Immature natural killer cell (primary cell): Measurements from ENCODE around the gene CD63. TPM values are rescaled to one million over a fixed set of nuclear protein-coding genes. Genes with fewer than 3 reads are reported as not detected.
A peak's percentile ranks its signal among the peaks of the same experiment; 100 is the strongest.

Source experiments
- DNase-seq, 3 donors: peaks; one replicate each; pipeline ENCODE4 v3.0.0; 2022; ENCODE audit warnings: mixed read lengths in 1 of 3
- H3K27ac Mint-ChIP-seq, 6 donors: one replicate each; pipeline ENCODE4 v1.8.0; 2020; ENCODE audit warnings: mixed read lengths in 6 of 6, mild to moderate bottlenecking in 5 of 6, inconsistent platforms in 4 of 6, moderate library complexity in 3 of 6
- H3K27me3 Mint-ChIP-seq, 3 donors: one replicate each; pipeline ENCODE4 v1.8.0; 2020 to 2021; ENCODE audit warnings: low read depth in 3 of 3, mild to moderate bottlenecking in 3 of 3, mixed read lengths in 3 of 3, moderate library complexity in 3 of 3, inconsistent platforms in 1 of 3
- H3K36me3 Mint-ChIP-seq, 3 donors: one replicate each; pipeline ENCODE4 v1.8.0; 2020; ENCODE audit warnings: mixed read lengths in 3 of 3, inconsistent platforms in 2 of 3, mild to moderate bottlenecking in 2 of 3
- H3K4me1 Mint-ChIP-seq, 2 donors: one replicate each; pipeline ENCODE4 v1.8.0; 2020; ENCODE audit warnings: inconsistent platforms in 2 of 2, mild to moderate bottlenecking in 2 of 2, mixed read lengths in 2 of 2, moderate library complexity in 1 of 2
- H3K4me3 Mint-ChIP-seq, 5 donors: one replicate each; pipeline ENCODE4 v1.8.0; 2020; ENCODE audit warnings: mild to moderate bottlenecking in 5 of 5, mixed read lengths in 5 of 5, inconsistent platforms in 3 of 5, moderate library complexity in 3 of 5
- H3K9me3 Mint-ChIP-seq, 6 donors: one replicate each; pipeline ENCODE4 v1.8.0; 2020; ENCODE audit warnings: mild to moderate bottlenecking in 6 of 6, mixed read lengths in 6 of 6, inconsistent platforms in 4 of 6, moderate library complexity in 3 of 6
- polyA plus RNA-seq, 3 donors: library from polyadenylated mRNA; unstranded; fragments of 300-500 nt; fragmentation: Illumina TruSeq; gene quantifications; one replicate each; pipeline ENCODE4 v1.2.3, GENCODE V29; 2021

CD63 gene
- polyA plus RNA-seq, 3 donors from 2014 or later, result 1,258 to 1,754 (median 1,754) TPM

DNA sequence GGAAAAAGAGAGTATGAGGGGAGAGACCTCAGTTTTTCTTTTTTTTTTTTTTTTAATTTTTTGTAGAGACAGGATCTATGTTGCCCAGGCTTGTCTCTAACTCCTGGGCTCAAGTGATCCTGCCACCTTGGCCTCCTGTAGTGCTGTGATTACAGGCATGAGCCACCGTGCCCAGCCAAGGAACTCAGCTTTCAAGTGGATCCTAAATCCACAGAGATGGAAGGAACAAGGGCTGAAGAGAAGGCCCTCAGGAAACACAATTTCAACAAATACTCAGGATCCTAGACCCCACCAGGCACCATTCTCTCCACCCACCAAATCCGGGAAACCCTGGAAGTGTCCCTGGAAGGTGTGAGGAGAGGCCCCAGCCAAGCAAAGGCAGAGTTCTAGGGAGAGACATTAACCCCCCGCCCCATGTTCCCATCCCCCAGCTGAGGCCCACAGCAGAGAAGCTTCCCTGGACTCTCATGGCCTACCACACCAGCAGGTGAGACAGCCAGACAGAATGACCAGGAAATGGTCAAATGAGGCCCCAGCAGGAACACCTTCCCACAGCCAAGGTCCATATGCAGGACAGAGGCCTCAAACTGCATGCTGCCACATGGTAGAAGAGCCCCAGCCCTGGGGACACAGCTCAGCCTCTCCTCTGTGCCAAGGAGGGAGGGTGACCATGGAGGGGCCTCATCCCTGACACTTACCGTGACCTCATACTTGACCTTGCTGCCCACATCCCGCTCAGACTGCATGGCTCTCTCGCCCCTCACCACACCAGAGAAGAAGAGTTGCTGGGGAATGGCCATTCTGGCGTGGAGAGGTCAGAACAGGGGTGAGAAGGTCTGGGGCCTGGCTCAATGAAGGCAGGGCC lies 35.3 kb downstream of the CD63 start:
- no peaks in the 10 kb centered on the region for H3K4me1 Mint-ChIP-seq
- no peak for DNase-seq
- H3K27ac Mint-ChIP-seq, result no peak overlapping the region
- peaks cover 0 to 5% (median 0%) of the 10 kb centered on the region in 3 donors for H3K27me3 Mint-ChIP-seq
- peak overlapping the region in 1 of 5 donors; percentile 15 for H3K4me3 Mint-ChIP-seq
- H3K9me3 Mint-ChIP-seq, result no peaks in the 10 kb centered on the region
- H3K36me3 Mint-ChIP-seq, result no peaks in the 10 kb centered on the region

DNA sequence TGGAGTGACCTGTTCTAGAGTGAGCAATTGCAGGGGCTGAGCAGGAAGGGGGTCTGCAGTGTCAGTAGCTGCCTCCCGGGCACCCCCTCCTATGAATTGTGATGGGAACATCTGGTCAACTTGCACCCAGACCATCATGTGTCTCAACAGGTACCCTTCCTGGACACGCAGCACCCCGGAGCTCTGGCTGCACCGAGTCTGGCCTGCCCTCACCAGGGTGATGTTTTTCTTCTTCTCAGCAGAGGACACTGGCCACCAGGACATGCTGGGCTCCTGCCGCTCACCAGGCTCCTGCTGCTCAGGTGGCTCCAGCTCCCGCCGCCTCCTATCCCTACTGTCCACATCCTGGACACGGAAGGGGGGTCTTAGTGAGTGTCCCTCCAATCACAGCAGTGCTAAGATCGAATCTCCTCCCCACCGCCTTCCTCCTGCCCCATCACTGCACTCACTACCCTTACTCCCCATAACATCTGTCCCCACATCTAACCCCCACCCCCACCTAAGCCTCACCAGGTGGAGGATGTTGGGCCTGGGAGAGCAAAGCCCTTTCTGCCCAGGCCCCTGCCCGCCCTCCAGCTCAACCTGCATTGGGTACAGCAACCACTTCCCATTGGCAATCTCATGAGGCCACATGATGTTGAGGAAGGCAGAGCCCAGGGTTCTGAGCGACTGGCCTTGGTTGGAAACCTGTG lies 36.0 kb downstream of the CD63 start:
- Mint-ChIP-seq H3K4me3 (no peak overlapping the region), H3K27me3 (peaks cover 0 to 5% (median 0%) of the 10 kb centered on the region in 3 donors), H3K27ac (no peak overlapping the region), H3K4me1 (peaks cover 2% of the 10 kb centered on the region in 2 donors), H3K9me3 (no peaks in the 10 kb centered on the region), H3K36me3 (no peaks in the 10 kb centered on the region)
- DNase-seq, result no peak

DNA sequence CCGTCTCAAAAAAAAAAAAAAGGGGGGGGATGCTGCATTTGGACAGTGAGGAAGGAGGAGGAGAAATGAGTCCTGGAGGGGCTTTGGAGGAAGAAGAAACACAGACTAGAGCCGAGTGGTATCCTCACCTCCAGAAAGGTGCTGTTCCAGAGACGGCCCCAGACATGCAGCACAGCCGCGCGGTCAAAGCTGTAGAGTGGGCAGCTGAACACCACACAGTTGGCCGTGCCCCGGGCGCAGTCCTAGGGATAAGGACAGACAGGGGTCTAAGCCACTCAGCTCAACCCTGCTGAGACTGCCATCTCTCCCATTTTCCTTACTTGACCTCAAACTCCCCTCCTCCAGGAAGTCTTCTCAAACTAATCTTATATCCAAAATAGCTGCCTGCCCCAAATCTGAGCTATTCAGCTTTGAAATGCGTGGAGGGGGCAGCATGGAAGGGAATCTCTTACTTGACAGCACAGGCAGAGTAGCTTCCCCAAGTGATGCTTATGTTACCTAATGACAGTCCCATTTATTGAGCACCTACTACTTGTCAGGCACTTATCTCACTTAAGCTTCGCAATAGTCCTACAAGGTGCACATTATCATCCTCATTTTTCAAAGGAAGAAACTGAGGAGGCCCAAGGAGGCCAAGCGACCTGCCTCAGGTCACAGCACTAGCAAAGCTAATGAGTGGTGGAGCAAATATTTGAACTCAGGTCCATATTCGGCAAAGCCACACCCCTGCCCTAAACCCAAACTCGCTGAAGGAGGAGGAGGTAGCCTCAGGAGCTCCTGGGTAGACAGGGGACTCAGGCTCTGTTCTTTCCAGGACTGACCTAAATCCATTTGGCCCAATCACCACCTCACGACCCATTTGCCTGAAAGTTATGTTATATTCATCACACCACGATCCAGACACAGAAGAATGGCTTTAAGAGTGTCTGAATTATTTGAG lies 39.8 kb downstream of the CD63 start:
- no peak overlapping the region for H3K4me3 Mint-ChIP-seq
- DNase-seq, result no peak
- peaks cover 0 to 3% (median 0%) of the 10 kb centered on the region in 3 donors for H3K27me3 Mint-ChIP-seq
- H3K27ac Mint-ChIP-seq, result peak overlapping the region in 1 of 6 donors; percentile 34
- H3K9me3 Mint-ChIP-seq, result no peaks in the 10 kb centered on the region
- H3K4me1 Mint-ChIP-seq, result peaks cover 5 to 8% of the 10 kb centered on the region in 2 donors
- H3K36me3 Mint-ChIP-seq, result no peaks in the 10 kb centered on the region

DNA sequence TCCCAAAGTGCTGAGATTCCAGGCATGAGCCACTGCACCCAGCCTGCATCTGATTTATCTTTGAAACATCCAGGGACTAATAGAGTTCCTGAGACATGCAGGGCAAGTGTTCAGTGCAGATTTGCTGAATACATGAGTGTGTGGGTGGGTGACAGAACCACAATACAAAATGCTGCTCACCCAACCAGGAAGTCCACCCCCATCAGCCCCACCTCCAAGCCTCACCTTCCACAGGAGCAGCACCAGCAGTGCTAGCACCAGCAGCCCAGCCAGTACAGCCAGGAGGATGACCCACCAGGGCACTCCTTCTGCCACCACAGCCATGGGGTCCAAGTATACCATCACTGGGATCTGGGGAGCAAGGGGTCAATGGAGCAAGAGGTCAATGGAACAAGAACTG lies 41.1 kb downstream of the CD63 start:
- no peak for DNase-seq
- Mint-ChIP-seq H3K9me3 (no peaks in the 10 kb centered on the region), H3K4me1 (peaks cover 5 to 8% of the 10 kb centered on the region in 2 donors), H3K36me3 (no peaks in the 10 kb centered on the region), H3K4me3 (no peak overlapping the region), H3K27me3 (peaks cover 0 to 6% (median 0%) of the 10 kb centered on the region in 3 donors), H3K27ac (no peak overlapping the region)

DNA sequence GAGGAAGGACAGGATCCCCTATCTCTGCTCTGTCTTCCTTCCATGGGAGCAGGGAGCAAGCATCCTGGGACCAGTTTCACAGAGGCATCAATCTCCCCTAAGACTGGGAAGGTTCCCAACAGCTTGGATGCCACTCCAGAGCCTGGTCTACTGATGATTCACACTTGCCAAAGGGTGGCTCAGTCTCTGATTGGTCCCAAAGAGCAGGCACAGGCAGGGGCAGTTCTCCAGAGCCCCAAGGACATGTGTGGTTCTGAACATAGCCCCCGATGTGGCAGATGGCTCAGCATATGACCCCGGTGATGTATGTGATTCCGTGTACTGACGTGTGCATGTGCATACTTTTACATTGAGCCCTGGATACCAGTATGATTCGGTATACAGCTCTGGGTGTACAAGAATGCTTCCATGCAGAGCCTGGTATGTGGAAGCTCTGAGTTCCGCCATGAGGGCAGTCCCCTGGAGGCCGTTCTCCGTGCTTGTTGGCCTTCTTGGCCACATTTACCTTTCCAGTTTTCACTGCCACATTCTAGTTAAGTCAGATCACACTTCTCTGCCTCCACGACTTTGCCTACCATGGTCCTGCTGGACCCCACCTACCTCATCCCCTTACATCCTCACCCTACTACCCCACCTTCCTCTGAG lies 42.3 kb downstream of the CD63 start:
- Mint-ChIP-seq H3K27ac (peak overlapping the region in 1 of 6 donors; percentile 59), H3K4me3 (no peak overlapping the region), H3K36me3 (no peaks in the 10 kb centered on the region), H3K4me1 (peaks cover 8 to 9% of the 10 kb centered on the region in 2 donors), H3K27me3 (peaks cover 2 to 6% (median 3%) of the 10 kb centered on the region in 3 donors), H3K9me3 (no peaks in the 10 kb centered on the region)
- DNase-seq, result no peak

DNA sequence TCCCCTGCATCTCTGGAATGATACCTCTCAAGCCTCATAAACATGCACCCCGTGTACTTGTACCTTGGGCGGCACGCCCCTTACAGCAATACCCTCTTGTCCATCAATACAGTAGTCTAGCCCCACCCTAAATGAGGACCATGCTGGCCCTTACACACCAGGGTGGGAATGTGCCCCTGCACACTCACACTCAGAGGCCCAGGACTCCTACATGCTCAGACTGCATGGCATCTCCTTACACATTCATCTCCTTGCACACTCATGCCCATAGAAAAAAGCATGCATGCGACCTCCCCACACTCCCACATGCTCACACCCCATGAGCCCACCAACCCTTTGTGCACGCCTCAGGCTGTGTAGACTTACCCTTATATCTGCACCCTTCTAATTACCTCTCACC lies 43.1 kb downstream of the CD63 start:
- H3K27ac Mint-ChIP-seq, result no peak overlapping the region
- H3K9me3 Mint-ChIP-seq, result no peaks in the 10 kb centered on the region
- H3K27me3 Mint-ChIP-seq, result peaks cover 2 to 9% (median 9%) of the 10 kb centered on the region in 3 donors
- no peak for DNase-seq
- H3K4me3 Mint-ChIP-seq, result no peak overlapping the region
- H3K36me3 Mint-ChIP-seq, result no peaks in the 10 kb centered on the region
- H3K4me1 Mint-ChIP-seq, result peaks cover 10 to 16% of the 10 kb centered on the region in 2 donors

DNA sequence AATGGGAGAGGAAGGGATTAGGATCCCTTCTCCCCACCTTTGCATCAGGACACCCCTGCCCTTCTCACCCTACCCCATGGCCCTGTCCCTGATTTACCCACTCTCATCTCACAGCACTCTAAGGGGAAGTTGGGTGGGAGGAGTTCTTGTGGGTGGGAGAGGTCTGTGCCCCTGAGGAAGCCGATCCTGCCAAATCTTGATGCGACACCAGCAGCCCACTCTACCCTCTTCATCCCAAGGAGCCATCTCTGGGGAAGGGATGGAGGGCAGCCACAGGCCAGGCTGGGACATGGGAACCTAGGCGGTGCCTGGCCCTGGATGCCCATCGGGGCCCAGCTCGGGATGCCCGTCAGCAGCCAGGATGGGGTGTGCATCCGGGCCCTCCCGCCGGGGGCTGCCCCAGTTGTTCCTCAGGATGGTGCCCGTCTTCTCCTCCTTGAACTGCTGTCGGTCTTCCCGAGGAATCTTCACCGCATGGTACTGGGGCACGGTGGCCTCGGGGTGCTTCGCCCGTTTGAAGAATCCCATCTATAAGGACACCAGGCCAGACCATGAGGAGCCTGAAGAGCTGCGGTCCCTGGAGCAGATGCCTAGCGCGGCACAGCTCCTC lies 43.9 kb downstream of the CD63 start:
- DNase-seq, result no peak
- Mint-ChIP-seq H3K27ac (no peak overlapping the region), H3K27me3 (peaks cover 4 to 10% (median 8%) of the 10 kb centered on the region in 3 donors), H3K4me3 (no peak overlapping the region), H3K4me1 (peaks cover 10 to 16% of the 10 kb centered on the region in 2 donors), H3K36me3 (no peaks in the 10 kb centered on the region), H3K9me3 (no peaks in the 10 kb centered on the region)

DNA sequence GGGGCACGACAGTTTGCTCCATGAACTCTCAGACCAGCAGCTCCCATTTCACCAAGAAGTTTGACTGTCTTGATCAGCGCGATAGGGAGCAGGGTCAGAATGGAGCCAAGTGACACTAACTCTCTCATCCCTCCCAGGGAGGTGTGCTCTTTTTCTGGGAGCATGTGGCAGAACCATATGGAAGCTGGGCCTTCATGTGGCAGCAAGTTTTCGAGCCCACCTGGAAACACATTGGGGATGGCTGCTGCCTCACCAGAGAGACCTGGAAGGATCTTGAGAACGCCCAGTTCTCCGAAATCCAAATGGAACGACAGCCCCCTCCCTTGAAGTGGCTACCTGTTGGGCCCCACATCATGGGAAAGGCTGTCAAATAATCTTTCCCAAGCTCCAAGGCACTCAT lies 45.1 kb downstream of the CD63 start:
- Mint-ChIP-seq H3K27ac (peak overlapping the region in 1 of 6 donors; percentile 46), H3K27me3 (peaks cover 4 to 10% (median 9%) of the 10 kb centered on the region in 3 donors)

DNA sequence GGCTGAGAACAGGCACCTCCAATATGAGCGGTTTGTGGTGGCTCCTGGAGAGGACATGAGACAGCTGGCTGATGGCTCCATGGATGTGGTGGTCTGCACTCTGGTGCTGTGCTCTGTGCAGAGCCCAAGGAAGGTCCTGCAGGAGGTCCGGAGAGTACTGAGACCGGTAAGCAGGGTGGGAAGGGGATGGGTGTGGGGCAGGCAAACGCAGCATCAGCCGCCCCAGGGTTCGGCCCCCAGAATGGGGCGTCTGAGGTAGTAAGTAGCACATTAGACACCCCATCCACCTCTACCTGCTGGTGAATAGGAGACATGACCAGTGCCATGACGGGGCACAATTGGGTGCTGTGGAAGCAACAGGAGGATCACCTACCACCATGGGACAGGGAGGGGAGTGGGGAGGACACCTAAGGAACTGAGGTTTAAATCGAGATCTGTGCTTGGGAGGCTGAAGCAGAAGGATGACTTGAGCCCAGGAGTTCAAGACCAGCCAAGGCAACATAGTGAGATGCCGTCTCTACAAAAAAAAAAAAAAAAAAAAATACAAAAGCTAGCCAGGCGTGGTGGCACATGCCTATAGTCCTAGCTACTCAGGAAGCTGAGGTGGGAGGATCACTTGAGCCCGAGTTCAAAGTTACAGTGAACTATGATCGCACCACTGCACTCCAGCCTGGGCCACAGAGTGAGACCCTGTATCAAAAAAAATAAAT lies 46.6 kb downstream of the CD63 start:
- Mint-ChIP-seq H3K4me1 (peaks cover 5 to 11% of the 10 kb centered on the region in 2 donors), H3K27ac (no peak overlapping the region), H3K4me3 (no peak overlapping the region), H3K36me3 (no peaks in the 10 kb centered on the region), H3K27me3 (peaks cover 5 to 11% (median 10%) of the 10 kb centered on the region in 3 donors), H3K9me3 (no peaks in the 10 kb centered on the region)
- no peak for DNase-seq

More for the DNA sequence above, 45.1 kb downstream of the CD63 start:
- Mint-ChIP-seq H3K4me1 (peaks cover 10 to 16% of the 10 kb centered on the region in 2 donors), H3K36me3 (no peaks in the 10 kb centered on the region), H3K4me3 (no peak overlapping the region), H3K9me3 (no peaks in the 10 kb centered on the region)
- DNase-seq, result no peak

DNA sequence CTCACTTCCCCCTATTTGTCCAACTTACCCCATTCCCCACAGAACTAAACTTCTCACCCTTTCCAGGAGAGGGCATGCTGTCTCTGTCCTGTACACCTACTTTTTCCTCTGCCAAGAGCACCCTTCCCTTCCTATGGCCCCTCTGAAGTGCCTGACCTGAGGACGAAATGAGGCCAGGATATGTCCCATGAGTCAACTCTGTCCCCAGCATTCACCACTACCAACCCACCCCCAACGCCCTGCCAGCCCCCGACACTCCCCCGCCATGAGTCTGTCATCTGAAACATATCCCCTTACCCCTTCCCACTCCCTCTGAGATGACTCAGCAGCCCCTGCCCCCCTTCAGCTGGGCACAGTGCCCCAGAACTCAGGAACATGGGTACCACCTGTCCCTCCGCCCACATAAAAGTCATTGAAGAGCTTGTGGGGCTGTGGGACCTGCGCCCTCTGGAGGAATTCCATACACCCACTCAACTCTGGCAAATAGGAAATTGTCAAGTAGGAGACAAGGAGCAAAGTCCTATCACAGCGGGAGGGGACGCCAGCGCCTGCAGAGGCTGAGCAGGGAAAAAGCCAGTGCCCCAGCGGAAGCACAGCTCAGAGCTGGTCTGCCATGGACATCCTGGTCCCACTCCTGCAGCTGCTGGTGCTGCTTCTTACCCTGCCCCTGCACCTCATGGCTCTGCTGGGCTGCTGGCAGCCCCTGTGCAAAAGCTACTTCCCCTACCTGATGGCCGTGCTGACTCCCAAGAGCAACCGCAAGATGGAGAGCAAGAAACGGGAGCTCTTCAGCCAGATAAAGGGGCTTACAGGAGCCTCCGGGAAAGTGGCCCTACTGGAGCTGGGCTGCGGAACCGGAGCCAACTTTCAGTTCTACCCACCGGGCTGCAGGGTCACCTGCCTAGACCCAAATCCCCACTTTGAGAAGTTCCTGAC lies 47.4 kb downstream of the CD63 start:
- no peak overlapping the region for H3K4me3 Mint-ChIP-seq
- no peak for DNase-seq
- peaks cover 2 to 11% of the 10 kb centered on the region in 2 donors for H3K4me1 Mint-ChIP-seq
- no peak overlapping the region for H3K27ac Mint-ChIP-seq
- no peaks in the 10 kb centered on the region for H3K9me3 Mint-ChIP-seq
- H3K36me3 Mint-ChIP-seq, result no peaks in the 10 kb centered on the region
- peaks cover 5 to 12% (median 11%) of the 10 kb centered on the region in 3 donors for H3K27me3 Mint-ChIP-seq

DNA sequence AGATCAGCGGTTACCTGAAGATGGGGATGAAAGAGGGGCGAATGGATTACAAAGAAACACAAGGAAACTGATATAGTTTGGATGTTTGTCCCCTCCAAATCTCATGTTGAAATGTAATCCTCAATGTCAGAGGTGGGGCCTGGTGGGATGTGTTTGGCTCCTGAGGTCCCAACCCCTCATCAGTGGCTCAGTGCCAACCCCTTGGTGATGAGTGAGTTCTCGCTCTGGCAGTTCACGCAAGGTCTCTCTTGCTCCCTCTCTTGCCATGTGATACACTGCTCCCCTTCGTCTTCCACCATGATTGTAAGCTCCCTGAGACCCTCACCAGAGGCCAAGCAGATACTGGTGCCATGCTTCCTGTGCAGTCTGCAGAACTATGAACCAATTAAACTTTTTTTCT lies 49.1 kb downstream of the CD63 start:
- peaks cover 2 to 11% of the 10 kb centered on the region in 2 donors for H3K4me1 Mint-ChIP-seq
- no peaks in the 10 kb centered on the region for H3K9me3 Mint-ChIP-seq

More for the DNA sequence above, 49.1 kb downstream of the CD63 start:
- H3K36me3 Mint-ChIP-seq, result no peaks in the 10 kb centered on the region
- H3K27ac Mint-ChIP-seq, result no peak overlapping the region
- H3K4me3 Mint-ChIP-seq, result no peak overlapping the region
- H3K27me3 Mint-ChIP-seq, result peaks cover 5 to 12% (median 11%) of the 10 kb centered on the region in 3 donors
- no peak for DNase-seq
